ENCODE results near the gene BTBD8. TPM values are rescaled to one million over a fixed set of nuclear protein-coding genes. Genes with fewer than 3 reads are reported as not detected.

The BTBD8 gene
- total RNA-seq, 1 experiment from 2014 or later: 3.9 TPM

DNA sequence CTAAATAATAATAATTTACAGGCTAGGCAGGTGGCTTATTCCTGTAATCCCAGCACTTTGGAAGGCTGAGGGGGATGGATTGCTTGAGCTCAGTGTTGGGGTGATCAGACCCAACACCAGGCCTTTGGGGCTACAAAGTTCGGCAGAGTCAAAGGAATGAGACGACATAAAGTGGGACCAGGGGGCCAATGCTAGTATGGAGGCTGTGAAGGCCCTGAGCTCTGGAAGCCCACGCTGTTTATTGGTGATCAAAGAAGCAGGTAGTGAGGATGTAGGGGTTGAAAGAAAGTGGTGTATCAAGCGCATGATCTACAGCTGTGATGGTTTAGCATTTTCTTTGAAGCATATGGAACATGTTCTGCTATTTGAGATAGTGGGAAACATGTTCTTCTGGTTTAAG lies 5.6 kb downstream of the BTBD8 start:
- Histone ChIP-seq H3K4me1 (ENCODE audit: insufficient read depth, low read length) (no peaks in the 10 kb centered on the region), H3K27me3 (ENCODE audit: low read length) (no peaks in the 10 kb centered on the region), H2AFZ (ENCODE audit: low read length) (no peak overlapping the region), H3K4me2 (ENCODE audit: low read length) (no peak overlapping the region), H3F3A (ENCODE audit: low read length, unreplicated experiment) (no peaks in the 10 kb centered on the region), H3K9ac (ENCODE audit: low read length) (no peak overlapping the region), H3K9me2 (replicated peaks; ENCODE audit: low read length) (no peaks in the 10 kb centered on the region), H3K4me3 (ENCODE audit: low read length) (no peak overlapping the region), H3K27ac (ENCODE audit: low read length) (no peak overlapping the region), H3K36me3 (ENCODE audit: low read depth, low read length) (no peaks in the 10 kb centered on the region), H3K79me2 (ENCODE audit: low read length) (no peaks in the 10 kb centered on the region), H4K20me1 (ENCODE audit: low read length) (no peaks in the 10 kb centered on the region), H3K9me3 (ENCODE audit: low read length) (no peaks in the 10 kb centered on the region)
- TF ChIP-seq EZH2 (IDR thresholded peaks at IDR 0.05; ENCODE audit: low read length, unreplicated experiment) (no peak), EZH2phosphoT487 (IDR thresholded peaks at IDR 0.05; ENCODE audit: borderline replicate concordance, low read length) (no peak)
- TF ChIP-seq, protein P1, sequence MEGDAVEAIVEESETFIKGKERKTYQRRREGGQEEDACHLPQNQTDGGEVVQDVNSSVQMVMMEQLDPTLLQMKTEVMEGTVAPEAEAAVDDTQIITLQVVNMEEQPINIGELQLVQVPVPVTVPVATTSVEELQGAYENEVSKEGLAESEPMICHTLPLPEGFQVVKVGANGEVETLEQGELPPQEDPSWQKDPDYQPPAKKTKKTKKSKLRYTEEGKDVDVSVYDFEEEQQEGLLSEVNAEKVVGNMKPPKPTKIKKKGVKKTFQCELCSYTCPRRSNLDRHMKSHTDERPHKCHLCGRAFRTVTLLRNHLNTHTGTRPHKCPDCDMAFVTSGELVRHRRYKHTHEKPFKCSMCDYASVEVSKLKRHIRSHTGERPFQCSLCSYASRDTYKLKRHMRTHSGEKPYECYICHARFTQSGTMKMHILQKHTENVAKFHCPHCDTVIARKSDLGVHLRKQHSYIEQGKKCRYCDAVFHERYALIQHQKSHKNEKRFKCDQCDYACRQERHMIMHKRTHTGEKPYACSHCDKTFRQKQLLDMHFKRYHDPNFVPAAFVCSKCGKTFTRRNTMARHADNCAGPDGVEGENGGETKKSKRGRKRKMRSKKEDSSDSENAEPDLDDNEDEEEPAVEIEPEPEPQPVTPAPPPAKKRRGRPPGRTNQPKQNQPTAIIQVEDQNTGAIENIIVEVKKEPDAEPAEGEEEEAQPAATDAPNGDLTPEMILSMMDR (conservative IDR thresholded peaks at IDR 0.05; ENCODE audit: low read depth, low read length): no peak
- ChIA-PET POLR2A (ENCODE audit: unreplicated experiment) (no interaction called here), CTCF (no interaction called here)
- intact Hi-C loops (cut with micrococcal nuclease): no loop called here
- BruUV-seq (replicated peaks): no TSS peak
- DNase-seq: no peak
- no peak for ATAC-seq

DNA sequence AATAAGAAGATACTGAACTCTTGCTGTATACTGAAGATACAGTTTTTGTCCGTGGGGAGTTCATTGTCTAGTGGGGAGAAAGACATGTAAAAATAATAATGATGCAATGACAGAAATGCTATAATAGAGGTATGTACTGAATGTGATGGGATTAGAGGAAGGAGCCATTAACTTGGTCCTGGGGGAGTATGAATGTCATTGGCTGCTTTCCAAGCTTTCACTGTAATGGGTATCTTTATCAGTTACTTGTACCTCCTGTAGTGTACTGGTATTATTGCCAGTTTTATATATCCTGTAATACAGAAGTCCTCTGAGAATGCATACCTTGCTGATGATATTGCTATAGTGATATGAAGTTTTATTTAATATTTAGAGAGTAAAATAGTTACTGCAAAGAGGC lies 7.4 kb downstream of the BTBD8 start:
- Histone ChIP-seq H3K27me3 (ENCODE audit: low read length) (no peaks in the 10 kb centered on the region), H3F3A (ENCODE audit: low read length, unreplicated experiment) (no peaks in the 10 kb centered on the region), H4K20me1 (ENCODE audit: low read length) (no peaks in the 10 kb centered on the region), H3K36me3 (ENCODE audit: low read depth, low read length) (no peaks in the 10 kb centered on the region), H2AFZ (ENCODE audit: low read length) (no peak overlapping the region), H3K4me1 (ENCODE audit: insufficient read depth, low read length) (no peaks in the 10 kb centered on the region), H3K9me2 (replicated peaks; ENCODE audit: low read length) (no peaks in the 10 kb centered on the region), H3K4me3 (ENCODE audit: low read length) (no peak overlapping the region), H3K79me2 (ENCODE audit: low read length) (no peaks in the 10 kb centered on the region), H3K9me3 (ENCODE audit: low read length) (no peaks in the 10 kb centered on the region), H3K4me2 (ENCODE audit: low read length) (no peak overlapping the region), H3K27ac (ENCODE audit: low read length) (no peak overlapping the region), H3K9ac (ENCODE audit: low read length) (no peak overlapping the region)
- no TSS peak for BruUV-seq (replicated peaks)
- no peak for ATAC-seq
- DNase-seq: no peak
- TF ChIP-seq, protein P1 (conservative IDR thresholded peaks at IDR 0.05; ENCODE audit: low read depth, low read length): no peak
- TF ChIP-seq EZH2phosphoT487 (IDR thresholded peaks at IDR 0.05; ENCODE audit: borderline replicate concordance, low read length) (no peak), EZH2 (IDR thresholded peaks at IDR 0.05; ENCODE audit: low read length, unreplicated experiment) (no peak)
- intact Hi-C loops (cut with micrococcal nuclease): no loop called here
- ChIA-PET POLR2A (ENCODE audit: unreplicated experiment) (interaction anchor here (0.8 kb wide), 1 partner anchor 19 kb away, joined by 3 read pairs; no protein-coding TSS in a partner anchor), CTCF (no interaction called here)

- CTCF ChIA-PET: no interaction called here
- no peak overlapping the region for H2AFZ ChIP-seq (ENCODE audit: low read length)
- no peak overlapping the region for H3K4me3 ChIP-seq (ENCODE audit: low read length)
- H3F3A ChIP-seq (ENCODE audit: low read length, unreplicated experiment): no peaks in the 10 kb centered on the region
- intact Hi-C loops (cut with micrococcal nuclease): no loop called here
- ATAC-seq (no peak), DNase-seq (no peak)
- no peak overlapping the region for H3K9ac ChIP-seq (ENCODE audit: low read length)
- BruUV-seq (replicated peaks): no TSS peak
- H3K27ac ChIP-seq (ENCODE audit: low read length): no peak overlapping the region
- no peaks in the 10 kb centered on the region for H3K9me2 ChIP-seq (replicated peaks; ENCODE audit: low read length)
- no peaks in the 10 kb centered on the region for H3K36me3 ChIP-seq (ENCODE audit: low read depth, low read length)
- no peaks in the 10 kb centered on the region for H3K27me3 ChIP-seq (ENCODE audit: low read length)
- POLR2A ChIA-PET (ENCODE audit: unreplicated experiment): no interaction called here
- no peaks in the 10 kb centered on the region for H4K20me1 ChIP-seq (ENCODE audit: low read length)
- H3K9me3 ChIP-seq (ENCODE audit: low read length): no peaks in the 10 kb centered on the region
- no peak overlapping the region for H3K4me2 ChIP-seq (ENCODE audit: low read length)
- no peaks in the 10 kb centered on the region for H3K4me1 ChIP-seq (ENCODE audit: insufficient read depth, low read length)
- no peaks in the 10 kb centered on the region for H3K79me2 ChIP-seq (ENCODE audit: low read length)
- TF ChIP-seq EZH2phosphoT487 (IDR thresholded peaks at IDR 0.05; ENCODE audit: borderline replicate concordance, low read length) (no peak), EZH2 (IDR thresholded peaks at IDR 0.05; ENCODE audit: low read length, unreplicated experiment) (no peak)
- TF ChIP-seq, protein P1 (conservative IDR thresholded peaks at IDR 0.05; ENCODE audit: low read depth, low read length): no peak
Observed at GRCh38 chr1:92091625-92092024, 11.5 kb downstream of the BTBD8 start.
